ENCODE results near the gene KRTAP4-8. TPM values are rescaled to one million over a fixed set of nuclear protein-coding genes. Genes with fewer than 3 reads are reported as not detected.
"Not testable (repeated sequence)": the region's sequence is repeated elsewhere in the genome, so short reads cannot be mapped to it uniquely, and the experiment has no call there.

Gene KRTAP4-8
- total RNA-seq (not detected), polyA plus RNA-seq (ENCODE audit: insufficient read depth, low read depth, low replicate concordance) (not detected)
- long read RNA-seq, donor 1, result 0 reads
- long read RNA-seq, donor 2, result 0 reads

DNA sequence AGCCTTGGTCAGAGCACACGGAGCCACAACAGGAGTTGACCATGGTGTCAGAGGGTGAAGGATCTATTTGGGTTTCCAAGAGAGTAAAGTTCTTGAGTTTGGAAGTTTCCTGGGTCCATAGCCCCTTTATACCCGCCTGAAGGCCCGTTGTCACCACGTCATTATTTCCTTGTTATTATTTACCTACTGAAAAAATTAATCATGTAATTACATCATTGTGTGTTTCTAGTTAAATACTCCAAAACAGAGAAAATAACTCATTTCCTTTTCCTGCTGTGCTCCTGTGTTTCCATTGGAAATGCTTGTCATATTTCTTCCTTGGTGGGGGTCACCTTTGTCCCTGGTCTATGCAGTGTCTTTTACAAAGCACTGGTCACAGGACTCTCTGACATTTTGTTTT, at the start of gene KRTAP4-8:
Gene KRTAP4-8, minus strand, starts transcription at position 101 of the 400 bp plus-strand sequence. Its CDS starts 58 bp downstream, at position 43.
- WGBS, 2 donors, result 71 to 74% methylated on average over 4 of the region's 4 CpGs
- H3K9me3 ChIP-seq, result no peaks in the 10 kb centered on the region
- no peaks in the 10 kb centered on the region for H3K27me3 ChIP-seq
- H3K4me3 ChIP-seq, result no peak within 1 kb of the TSS
- TF ChIP-seq, protein P1, sequence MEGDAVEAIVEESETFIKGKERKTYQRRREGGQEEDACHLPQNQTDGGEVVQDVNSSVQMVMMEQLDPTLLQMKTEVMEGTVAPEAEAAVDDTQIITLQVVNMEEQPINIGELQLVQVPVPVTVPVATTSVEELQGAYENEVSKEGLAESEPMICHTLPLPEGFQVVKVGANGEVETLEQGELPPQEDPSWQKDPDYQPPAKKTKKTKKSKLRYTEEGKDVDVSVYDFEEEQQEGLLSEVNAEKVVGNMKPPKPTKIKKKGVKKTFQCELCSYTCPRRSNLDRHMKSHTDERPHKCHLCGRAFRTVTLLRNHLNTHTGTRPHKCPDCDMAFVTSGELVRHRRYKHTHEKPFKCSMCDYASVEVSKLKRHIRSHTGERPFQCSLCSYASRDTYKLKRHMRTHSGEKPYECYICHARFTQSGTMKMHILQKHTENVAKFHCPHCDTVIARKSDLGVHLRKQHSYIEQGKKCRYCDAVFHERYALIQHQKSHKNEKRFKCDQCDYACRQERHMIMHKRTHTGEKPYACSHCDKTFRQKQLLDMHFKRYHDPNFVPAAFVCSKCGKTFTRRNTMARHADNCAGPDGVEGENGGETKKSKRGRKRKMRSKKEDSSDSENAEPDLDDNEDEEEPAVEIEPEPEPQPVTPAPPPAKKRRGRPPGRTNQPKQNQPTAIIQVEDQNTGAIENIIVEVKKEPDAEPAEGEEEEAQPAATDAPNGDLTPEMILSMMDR (IDR thresholded peaks at IDR 0.05), result no peak
- TF ChIP-seq POLR2A (IDR thresholded peaks at IDR 0.05), result no peak
- no peaks in the 10 kb centered on the region for H3K36me3 ChIP-seq (ENCODE audit: low read depth, missing control alignments)
- no peaks in the 10 kb centered on the region for H3K4me1 ChIP-seq
- intact Hi-C loops (cut with DNase I; ENCODE audit: low total_unique reads), result no loop called here
- no peak for DNase-seq
- H3K27ac ChIP-seq, result no peak within 1 kb of the TSS

DNA sequence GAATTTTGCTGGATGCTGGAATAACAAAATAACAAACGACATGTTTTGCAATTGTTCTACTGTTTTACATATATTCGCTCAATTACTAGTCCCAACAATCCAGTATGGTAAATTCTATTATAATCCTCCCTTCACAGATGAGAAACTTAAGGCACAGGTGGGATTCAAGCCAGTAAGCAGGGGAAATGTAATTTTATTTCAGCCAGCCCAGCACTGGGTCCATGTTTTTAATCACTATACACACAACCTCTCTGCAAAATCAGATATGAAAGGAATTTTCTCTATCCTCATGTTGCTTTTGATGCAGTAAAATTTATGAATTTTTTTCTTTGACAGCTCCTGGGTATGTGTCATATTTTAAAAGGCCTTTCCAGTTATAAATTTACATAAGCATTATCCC, 47.3 kb upstream of the KRTAP4-8 start:
- Histone ChIP-seq H3K4me1 (no peaks in the 10 kb centered on the region), H3K27ac (no peak overlapping the region), H3K36me3 (ENCODE audit: low read depth, missing control alignments) (no peaks in the 10 kb centered on the region), H3K4me3 (no peak overlapping the region), H3K9me3 (no peaks in the 10 kb centered on the region), H3K27me3 (no peaks in the 10 kb centered on the region)
- TF ChIP-seq, protein P1 (IDR thresholded peaks at IDR 0.05), result no peak
- no peak for TF ChIP-seq POLR2A (IDR thresholded peaks at IDR 0.05)
- WGBS, 2 donors, result 89 to 90% methylated on average over 2 of the region's 2 CpGs
- DNase-seq, result no peak
- intact Hi-C loops (cut with DNase I; ENCODE audit: low total_unique reads), result no loop called here

DNA sequence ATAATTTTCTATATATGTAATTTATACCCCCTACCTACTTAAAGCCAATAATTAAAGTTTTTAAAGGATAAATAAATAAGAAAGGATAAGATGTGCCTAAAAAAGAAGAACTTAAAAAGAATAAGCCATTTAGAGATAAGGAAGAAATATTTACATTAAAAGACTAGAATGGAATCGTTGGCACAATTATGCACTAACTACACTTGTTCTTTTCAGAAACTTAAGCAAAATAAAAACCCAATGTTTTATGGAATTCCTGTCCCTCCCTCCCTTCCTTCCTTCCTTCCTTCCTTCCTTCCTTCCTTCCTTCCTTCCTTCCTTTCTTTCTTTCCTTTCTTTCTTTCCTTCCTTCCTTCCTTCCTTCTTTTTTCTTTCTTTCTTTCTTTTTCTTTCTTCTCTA, 46.9 kb upstream of the KRTAP4-8 start:
- H3K27me3 ChIP-seq, result no peaks in the 10 kb centered on the region
- DNase-seq, result no peak
- H3K9me3 ChIP-seq, result no peaks in the 10 kb centered on the region
- no peak for TF ChIP-seq POLR2A (IDR thresholded peaks at IDR 0.05)
- TF ChIP-seq, protein P1 (IDR thresholded peaks at IDR 0.05), result no peak
- no peaks in the 10 kb centered on the region for H3K4me1 ChIP-seq
- H3K4me3 ChIP-seq, result no peak overlapping the region
- no peak overlapping the region for H3K27ac ChIP-seq
- intact Hi-C loops (cut with DNase I; ENCODE audit: low total_unique reads), result no loop called here
- 84 to 93% methylated on average over 1 of the region's 1 CpG for whole genome bisulfite sequencing, 2 donors
- no peaks in the 10 kb centered on the region for H3K36me3 ChIP-seq (ENCODE audit: low read depth, missing control alignments)

DNA sequence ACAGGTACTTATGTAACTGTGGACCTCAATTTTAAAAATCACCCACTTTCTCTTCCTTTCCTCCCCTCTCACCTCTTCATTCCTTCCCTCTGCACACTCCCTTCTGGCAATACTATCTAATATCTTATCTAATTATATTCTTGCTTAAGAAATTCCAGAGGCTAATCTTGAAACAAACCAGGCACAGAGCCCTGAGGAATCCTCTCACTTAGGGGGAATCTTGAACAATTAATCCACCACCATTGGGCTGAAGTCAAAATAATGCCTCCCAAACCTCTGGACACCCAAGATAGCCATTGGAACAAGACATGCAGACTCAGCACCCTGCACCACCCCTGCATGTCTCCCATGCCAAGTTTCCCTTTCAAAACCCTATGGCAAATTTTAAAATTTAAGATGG, 43.4 kb upstream of the KRTAP4-8 start:
- Histone ChIP-seq H3K4me1 (no peaks in the 10 kb centered on the region), H3K4me3 (no peak overlapping the region), H3K36me3 (ENCODE audit: low read depth, missing control alignments) (no peaks in the 10 kb centered on the region), H3K27ac (no peak overlapping the region), H3K9me3 (no peaks in the 10 kb centered on the region), H3K27me3 (no peaks in the 10 kb centered on the region)
- DNase-seq, result no peak
- no peak for TF ChIP-seq POLR2A (IDR thresholded peaks at IDR 0.05)
- TF ChIP-seq, protein P1 (IDR thresholded peaks at IDR 0.05), result no peak
- intact Hi-C loops (cut with DNase I; ENCODE audit: low total_unique reads), result no loop called here

DNA sequence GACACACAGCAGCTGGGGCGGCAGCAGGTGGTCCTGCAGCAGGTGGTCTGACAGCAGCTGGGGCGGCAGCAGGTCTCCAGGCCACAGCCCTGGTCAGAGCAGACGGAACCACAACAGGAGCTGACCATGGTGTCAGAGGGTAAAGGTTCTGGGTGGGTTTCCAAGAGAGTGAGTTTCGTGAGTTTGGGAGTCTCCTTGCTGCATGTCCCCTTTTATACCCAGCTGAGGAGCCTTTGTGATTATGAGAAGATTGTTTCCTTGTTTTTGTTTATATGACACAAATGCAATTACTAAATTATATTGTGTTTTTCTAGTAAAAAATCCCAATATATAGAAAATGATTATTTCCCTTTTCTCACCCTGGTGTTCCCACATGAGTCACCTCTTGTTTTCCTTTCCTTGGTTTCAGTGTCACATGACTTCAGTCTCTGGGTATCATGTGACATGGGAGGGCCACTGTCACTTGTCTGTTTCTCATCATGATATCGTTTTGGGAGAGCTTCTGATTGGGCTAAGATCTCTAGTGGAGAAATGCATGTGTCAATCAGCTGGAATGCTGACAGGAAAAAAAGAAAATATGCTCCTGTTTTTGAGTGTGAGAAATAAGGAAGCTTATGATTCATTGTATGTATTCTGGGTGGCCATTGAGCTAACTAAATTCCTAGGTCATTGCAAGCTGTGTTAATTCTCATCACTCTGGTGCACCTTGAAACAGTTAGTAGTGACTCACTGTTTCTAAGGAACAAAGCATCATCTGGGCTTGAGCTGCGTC, 42.6 kb upstream of the KRTAP4-8 start, which contains the start of gene KRTAP4-6:
Gene KRTAP4-6, minus strand, starts transcription at position 185 of the 772 bp plus-strand sequence. Its CDS starts 57 bp downstream, at position 128.
- intact Hi-C loops (cut with DNase I; ENCODE audit: low total_unique reads), result no loop called here
- no peak within 1 kb of the TSS for H3K27ac ChIP-seq
- no peaks in the 10 kb centered on the region for H3K27me3 ChIP-seq
- no peak within 1 kb of the TSS for H3K4me3 ChIP-seq
- H3K4me1 ChIP-seq, result no peaks in the 10 kb centered on the region
- no peak for DNase-seq
- no peaks in the 10 kb centered on the region for H3K9me3 ChIP-seq
- H3K36me3 ChIP-seq (ENCODE audit: low read depth, missing control alignments), result no peaks in the 10 kb centered on the region
- WGBS, 2 donors, result 76 to 84% methylated on average over 4 to 6 of the region's 6 CpGs
- no peak for TF ChIP-seq POLR2A (IDR thresholded peaks at IDR 0.05)
- TF ChIP-seq, protein P1 (IDR thresholded peaks at IDR 0.05), result no peak

DNA sequence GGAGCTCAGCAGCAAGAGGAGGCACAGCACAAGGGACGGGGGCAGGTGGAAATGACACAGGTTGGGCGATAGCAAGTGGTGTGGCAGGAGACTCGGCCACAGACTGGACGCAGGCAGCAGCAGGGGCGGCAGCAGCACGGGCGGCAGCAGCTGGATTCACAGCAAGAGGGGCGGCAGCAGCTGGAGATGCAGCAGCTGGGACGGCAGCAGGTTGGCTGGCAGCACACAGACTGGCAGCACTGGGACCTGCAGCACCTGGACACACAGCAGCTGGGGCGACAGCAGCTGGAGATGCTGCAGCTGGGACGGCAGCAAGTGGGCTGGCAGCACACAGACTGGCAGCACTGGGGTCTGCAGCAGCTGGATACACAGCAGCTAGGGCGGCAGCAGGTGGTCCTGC, 41.9 kb upstream of the KRTAP4-8 start:
- DNase-seq; H3K36me3 ChIP-seq (ENCODE audit: low read depth, missing control alignments); H3K27me3 ChIP-seq; H3K9me3 ChIP-seq; intact Hi-C loops (cut with DNase I; ENCODE audit: low total_unique reads); H3K27ac ChIP-seq; H3K4me1 ChIP-seq; H3K4me3 ChIP-seq: not testable (repeated sequence)
- WGBS, 2 donors, result 87 to 93% methylated on average over 11 to 12 of the region's 12 CpGs
